OCI-LY7 (cell line): ENCODE results near the gene TMEM255B. TPM values are rescaled to one million over a fixed set of nuclear protein-coding genes. Genes with fewer than 3 reads are reported as not detected.

Source experiments
- BruUV-seq: library from RNA; stranded (reverse); fragments of 400-500 nt; replicated peaks from 2 replicates; lab custom pipeline; 2021; lab: Mats Ljungman, UMichigan
- CTCF ChIA-PET: fragments of 300-600 bp; sonication (Branson Sonifier 250); formaldehyde crosslinking; loops from one replicate; lab custom pipeline; 2022; ENCODE audit warnings: antibody characterized with exemption; ENCODE audit not compliant: unreplicated experiment; lab: Charles Lee
- POLR2A ChIA-PET: fragments of 300-600 bp; sonication (Branson Sonifier 250); formaldehyde crosslinking; loops from one replicate; lab custom pipeline; 2022; ENCODE audit warnings: antibody characterized with exemption; lab: Charles Lee
- DNase-seq: peaks from one replicate; pipeline ENCODE4 v3.0.0-alpha.2; 2015; ENCODE audit warnings: low spot score
- H2AFZ ChIP-seq: fragments of 200-600 bp; sonication (generic), shearing (Covaris generic); 2 replicates; pipeline ENCODE4 v1.6.1; 2014; ENCODE audit warnings: mild to moderate bottlenecking, antibody characterized with exemption, low read length, moderate library complexity
- H3K27ac ChIP-seq: fragments of 200-600 bp; sonication (generic); 2 replicates; pipeline ENCODE4 v1.5.1; 2014; ENCODE audit warnings: mixed run types, low read depth, mild to moderate bottlenecking, moderate library complexity, low read length, inconsistent platforms; ENCODE audit not compliant: poor library complexity, severe bottlenecking
- H3K36me3 ChIP-seq: fragments of 200-600 bp; sonication (generic); 2 replicates; pipeline ENCODE4 v1.6.1; 2014; ENCODE audit warnings: mild to moderate bottlenecking, antibody characterized with exemption, low read length, moderate library complexity, mixed read lengths; ENCODE audit not compliant: insufficient read depth
- H3K4me1 ChIP-seq: fragments of 200-600 bp; sonication (generic); 2 replicates; pipeline ENCODE4 v1.5.1; 2014; ENCODE audit warnings: mild to moderate bottlenecking, low read length; ENCODE audit not compliant: insufficient read depth, poor library complexity, severe bottlenecking
- H3K4me2 ChIP-seq: fragments of 200-600 bp; sonication (generic); 2 replicates; pipeline ENCODE4 v1.6.1; 2014; ENCODE audit warnings: mild to moderate bottlenecking, low read length
- H3K4me3 ChIP-seq: fragments of 200-600 bp; sonication (generic); 2 replicates; pipeline ENCODE4 v1.5.1; 2014; ENCODE audit warnings: mild to moderate bottlenecking, low read depth, low read length; ENCODE audit not compliant: poor library complexity, severe bottlenecking
- H3K79me2 ChIP-seq: fragments of 200-600 bp; sonication (generic); 2 replicates; pipeline ENCODE4 v1.6.1; 2016; ENCODE audit warnings: low read depth, mild to moderate bottlenecking, low read length, moderate library complexity, mixed read lengths; ENCODE audit not compliant: insufficient read depth
- H3K9me2 ChIP-seq: fragments of 200-600 bp; sonication (generic); 2 replicates; pipeline ENCODE4 v1.6.1; 2016; ENCODE audit warnings: mild to moderate bottlenecking, low read length, mixed read lengths; ENCODE audit not compliant: insufficient read depth
- H3K9me3 ChIP-seq: fragments of 200-600 bp; sonication (generic); 2 replicates; pipeline ENCODE4 v1.6.1; 2014; ENCODE audit warnings: mild to moderate bottlenecking, mixed run types, low read length, mixed read lengths
- H4K20me1 ChIP-seq: fragments of 200-600 bp; sonication (generic); 2 replicates; pipeline ENCODE4 v1.6.1; 2014; ENCODE audit warnings: mild to moderate bottlenecking, antibody characterized with exemption, low read length, moderate library complexity, mixed read lengths; ENCODE audit not compliant: insufficient read depth
- CTCF ChIP-seq: fragments of 200-600 bp; sonication (generic); conservative IDR thresholded peaks from 2 replicates; pipeline ENCODE4 v1.5.1; 2014; ENCODE audit warnings: mild to moderate bottlenecking, antibody characterized with exemption, low read length, moderate library complexity, mixed read lengths
- EZH2phosphoT487 ChIP-seq: fragments of 200-600 bp; sonication (generic); IDR thresholded peaks from 2 replicates; pipeline ENCODE4 v1.6.1; 2018; ENCODE audit warnings: low read depth, borderline replicate concordance, mild to moderate bottlenecking, mixed run types, antibody characterized with exemption, low read length, moderate library complexity, mixed read lengths
- intact Hi-C: fragments of 100-400 bp; cut with micrococcal nuclease; formaldehyde crosslinking; loops from one replicate; pipeline ENCODE4 v1.10.0; 2022; ENCODE audit not compliant: unreplicated experiment
- total RNA-seq, 2 experiments: library from RNA; depleted of rRNA in 1 of 2; stranded (reverse); fragments of >200 nt in 1 of 2; shearing (Covaris generic) in 1 of 2; gene quantifications; 2 replicates each; pipeline ENCODE4 v1.2.3, GENCODE V29; 2014 to 2022

Gene TMEM255B
- total RNA-seq, 2 experiments from 2014 or later = 2.6 to 6.8 TPM

- ChIA-PET POLR2A (no interaction called here), CTCF (no interaction called here)
- Histone ChIP-seq H3K4me3 (no peak within 1 kb of the TSS), H3K79me2 (no peaks in the 10 kb centered on the region), H3K27ac (no peak within 1 kb of the TSS), H3K36me3 (no peaks in the 10 kb centered on the region), H3K4me2 (no peak within 1 kb of the TSS), H3K9me3 (no peaks in the 10 kb centered on the region), H3K4me1 (no peaks in the 10 kb centered on the region), H2AFZ (no peak within 1 kb of the TSS), H3K9me2 (no peaks in the 10 kb centered on the region), H4K20me1 (no peaks in the 10 kb centered on the region)
- DNase-seq = no peak
- TF ChIP-seq EZH2phosphoT487 (no peak), CTCF (no peak)
- BruUV-seq = no TSS peak
- intact Hi-C loops = no loop called here
Measured at GRCh38 chr13:113863524-113864272, 104.7 kb downstream of the TMEM255B start, which contains the start of gene GAS6. GAS6 (minus strand) TSS chr13:113864076; CDS start chr13:113863920, 156 bp downstream.

GRCh38 chr13:113864273-113864890 is 105.4 kb downstream of the TMEM255B start:
- Histone ChIP-seq H3K79me2 (no peaks in the 10 kb centered on the region), H3K4me3 (no peak overlapping the region), H4K20me1 (no peaks in the 10 kb centered on the region), H3K4me1 (no peaks in the 10 kb centered on the region), H3K9me2 (no peaks in the 10 kb centered on the region), H3K27ac (no peak overlapping the region), H3K4me2 (no peak overlapping the region), H3K36me3 (no peaks in the 10 kb centered on the region), H2AFZ (no peak overlapping the region), H3K9me3 (no peaks in the 10 kb centered on the region)
- ChIA-PET CTCF (no interaction called here), POLR2A (no interaction called here)
- no TSS peak for BruUV-seq
- DNase-seq = no peak
- intact Hi-C loops = no loop called here
- TF ChIP-seq CTCF = no peak
- no peak for TF ChIP-seq EZH2phosphoT487

- H3K9me2 ChIP-seq = no peaks in the 10 kb centered on the region
- CTCF ChIA-PET = no interaction called here
- no peak overlapping the region for H2AFZ ChIP-seq
- BruUV-seq = no TSS peak
- intact Hi-C loops = no loop called here
- no peak overlapping the region for H3K27ac ChIP-seq
- H3K4me1 ChIP-seq = no peaks in the 10 kb centered on the region
- POLR2A ChIA-PET = no interaction called here
- H4K20me1 ChIP-seq = no peaks in the 10 kb centered on the region
- H3K9me3 ChIP-seq = no peaks in the 10 kb centered on the region
- H3K79me2 ChIP-seq = no peaks in the 10 kb centered on the region
- no peak for DNase-seq
- no peak overlapping the region for H3K4me2 ChIP-seq
- no peaks in the 10 kb centered on the region for H3K36me3 ChIP-seq
- no peak for TF ChIP-seq CTCF
- TF ChIP-seq EZH2phosphoT487 = no peak
- H3K4me3 ChIP-seq = no peak overlapping the region
Measured at GRCh38 chr13:113865427-113865826, 106.4 kb downstream of the TMEM255B start.
